GM18868 (cell line): ENCODE results near the gene RRH.
A peak's percentile ranks its signal among the peaks of the same experiment; 100 is the strongest.
"Not testable (repeated sequence)": the region's sequence is repeated elsewhere in the genome, so short reads cannot be mapped to it uniquely, and the experiment has no call there.

Experiments used
- ATAC-seq: cut with Tn5 transposase; IDR thresholded peaks from one replicate; pipeline ENCODE4 v1.9.1; 2021; ENCODE audit warnings: mild to moderate bottlenecking, moderate library complexity; ENCODE audit not compliant: unreplicated experiment

The RRH gene

DNA sequence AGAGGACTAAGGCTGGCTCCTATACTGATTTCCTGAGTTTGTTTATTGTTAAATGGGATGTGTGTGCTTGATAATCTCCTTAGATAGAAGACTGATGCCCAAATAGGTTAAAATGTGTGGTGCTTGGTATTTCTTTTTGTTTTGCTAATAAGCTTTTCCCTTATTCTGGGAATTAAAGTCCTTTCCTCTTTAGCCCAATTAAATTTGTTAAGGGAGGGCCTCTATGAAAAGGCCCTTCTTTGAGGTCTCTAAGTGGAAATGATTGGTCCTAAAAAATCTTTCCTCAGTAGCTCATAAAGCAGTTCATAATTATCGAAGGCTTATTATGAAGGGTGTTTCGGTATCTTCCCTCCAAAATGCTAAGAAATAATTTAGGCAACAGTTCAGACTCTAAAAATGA, at the start of gene RRH:
RRH (plus strand) TSS at position 301 of the 400 bp plus-strand sequence; CDS start at position 357, 56 bp downstream.
- no peak for ATAC-seq

GRCh38 chr4:109782092-109782491, 45.7 kb upstream of the RRH start:
- ATAC-seq: not testable (repeated sequence)

DNA sequence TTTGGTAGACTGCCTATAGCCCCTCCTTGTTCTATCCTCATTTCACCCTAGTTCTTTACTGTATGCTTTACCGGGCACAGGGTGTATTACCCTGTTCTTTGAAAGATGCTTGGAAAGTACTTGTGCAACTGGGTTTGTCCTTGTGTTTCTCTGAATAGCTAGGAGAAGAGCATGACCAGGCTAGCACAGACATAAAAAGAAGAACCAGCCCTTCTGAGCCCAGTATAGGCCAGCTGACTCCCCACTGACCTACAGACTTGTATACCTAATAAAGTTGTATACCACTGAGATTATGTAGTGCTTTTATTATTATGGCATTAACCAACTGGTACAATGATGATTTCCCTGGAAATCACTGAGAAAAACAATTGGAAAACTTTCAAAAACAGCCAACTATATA, 40.9 kb upstream of the RRH start:
- no peak for ATAC-seq

DNA sequence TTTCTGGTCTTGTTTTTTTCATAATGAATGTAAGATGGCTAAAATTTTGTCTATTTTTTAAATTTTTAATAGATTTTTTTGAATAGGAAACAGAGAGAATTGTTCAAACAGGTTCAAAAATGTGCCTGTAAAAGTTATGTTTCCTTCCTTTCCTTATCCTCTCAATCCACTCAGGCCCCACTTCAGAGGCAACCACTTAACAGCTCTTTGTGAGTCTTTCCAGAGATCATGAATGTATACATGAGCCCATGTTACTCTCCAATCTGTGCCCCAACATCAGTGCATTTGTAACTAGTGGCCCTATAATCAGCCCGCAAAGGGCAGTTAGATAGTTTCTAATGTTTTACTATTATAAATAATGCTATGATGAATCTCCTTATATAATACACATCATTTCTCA, 40.0 kb upstream of the RRH start:
- no peak for ATAC-seq

GRCh38 chr4:109795059-109795458, 32.7 kb upstream of the RRH start:
- no peak for ATAC-seq

GRCh38 chr4:109798866-109799265, 28.9 kb upstream of the RRH start:
- no peak for ATAC-seq

GRCh38 chr4:109801099-109801789, 26.5 kb upstream of the RRH start:
- no peak for ATAC-seq

GRCh38 chr4:109801895-109802319, 25.9 kb upstream of the RRH start, which contains the start of gene CFI:
CFI (minus strand) TSS chr4:109801999; CDS start chr4:109801971, 28 bp downstream.
- ATAC-seq: no peak

DNA sequence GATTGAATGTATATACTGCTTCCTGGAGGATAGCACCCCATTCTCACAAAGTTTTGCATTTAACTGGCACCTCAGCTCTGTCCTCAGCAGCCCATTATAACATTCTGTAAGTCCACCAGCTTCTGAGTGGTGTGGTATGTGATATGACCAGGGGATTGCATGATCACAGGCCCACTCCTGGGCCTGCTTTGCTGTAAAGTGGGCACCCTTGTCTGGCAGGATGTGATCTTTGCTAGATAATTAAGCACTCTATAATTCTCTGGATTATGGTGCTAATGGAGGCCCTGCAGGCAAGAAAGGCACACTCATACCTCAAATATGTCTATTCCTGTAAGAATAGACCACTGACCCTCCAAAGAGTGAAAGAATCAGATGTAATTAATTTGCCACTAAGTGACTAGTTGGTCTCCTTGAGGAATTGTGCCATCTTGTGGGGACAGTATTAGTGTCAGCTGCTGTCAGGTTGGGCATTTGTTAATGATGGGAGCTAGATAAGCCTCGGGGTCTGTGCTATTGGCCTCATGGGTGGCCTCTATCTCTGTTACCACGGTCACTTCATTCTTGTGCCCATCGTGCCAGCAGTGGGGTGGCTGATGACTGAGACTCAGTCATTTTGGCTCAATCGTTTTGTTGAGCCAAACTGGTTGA, 23.7 kb upstream of the RRH start:
- peak; percentile 86 for ATAC-seq

DNA sequence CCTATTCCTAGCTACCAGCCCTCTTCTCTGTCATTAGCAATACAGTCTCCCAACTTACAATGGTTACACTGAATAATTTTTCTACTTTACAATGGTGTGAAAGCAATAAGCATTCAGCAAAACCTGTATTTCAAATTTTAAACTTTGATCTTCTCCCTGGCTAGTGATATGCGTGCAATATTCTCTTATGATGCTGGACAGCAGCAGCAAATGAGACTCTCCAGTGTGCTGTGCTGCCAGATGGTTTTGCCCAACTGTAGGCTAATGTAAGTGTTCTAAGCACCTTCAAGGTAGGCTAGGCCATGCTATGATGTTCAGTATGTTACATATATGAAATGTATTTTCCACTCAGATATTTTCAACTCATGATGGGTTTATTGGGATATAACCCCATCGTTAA, 18.1 kb upstream of the RRH start:
- ATAC-seq: no peak

DNA sequence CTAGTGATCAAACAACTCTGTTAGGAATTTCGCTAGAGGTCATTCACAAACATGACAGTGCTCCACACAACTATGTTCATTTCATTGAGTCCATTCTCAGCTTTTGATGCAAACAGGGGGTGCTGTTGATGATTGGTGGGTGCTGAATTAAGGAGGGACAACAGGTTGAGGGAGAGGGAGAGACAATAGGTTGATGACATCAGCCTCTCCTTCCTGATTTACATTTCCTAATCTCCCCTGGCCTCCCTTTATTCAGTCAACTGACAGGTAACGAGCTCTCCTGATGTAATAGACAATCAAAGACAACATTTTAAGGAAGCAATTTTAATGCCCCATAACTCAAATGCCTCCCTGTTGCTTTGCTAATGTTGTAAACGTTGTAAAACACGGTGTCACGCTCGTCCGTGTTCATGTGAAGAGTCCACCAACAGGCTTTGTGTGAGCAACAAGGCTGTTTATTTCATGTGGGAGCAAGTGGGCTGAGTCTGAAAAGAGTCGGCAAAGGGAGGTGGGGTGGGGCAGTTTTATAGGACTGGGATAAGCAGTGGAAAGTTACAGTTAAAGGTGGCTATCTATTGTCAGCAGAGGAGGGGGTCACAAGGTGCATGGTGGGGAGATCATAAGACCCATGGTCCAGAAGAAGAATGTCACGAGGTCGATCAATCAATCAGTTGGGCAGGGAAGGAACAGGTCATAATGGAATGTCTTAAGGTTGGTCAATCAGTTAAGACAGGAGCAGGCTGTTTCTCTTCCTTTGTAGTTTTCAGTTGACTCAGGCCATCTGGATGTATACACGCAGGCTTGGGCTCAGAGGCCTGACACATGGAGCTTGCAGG, 17.0 kb upstream of the RRH start:
- no peak for ATAC-seq

DNA sequence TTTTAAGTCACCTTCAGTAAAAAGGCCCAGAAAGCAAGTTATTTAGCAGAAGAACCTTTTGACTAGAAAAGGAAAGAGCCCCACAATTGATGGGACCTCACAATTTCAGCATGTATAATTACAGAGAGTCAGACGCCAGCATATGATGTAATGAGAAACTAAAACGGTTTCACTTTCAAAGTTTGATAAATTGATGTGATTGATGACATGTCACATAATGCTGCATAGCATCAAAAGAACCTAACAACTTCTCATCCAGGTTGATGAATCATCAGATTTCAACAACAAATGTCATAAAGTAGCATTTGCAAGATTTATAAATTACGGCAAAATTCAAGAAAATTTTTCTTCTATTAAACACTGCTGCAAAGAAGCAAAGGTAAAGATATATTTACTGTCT, 16.1 kb upstream of the RRH start:
- ATAC-seq: no peak

GRCh38 chr4:109815151-109816081, 12.4 kb upstream of the RRH start, which contains the start of gene GAR1:
GAR1 (plus strand) TSS chr4:109815762; CDS start chr4:109816165, 403 bp downstream.
- ATAC-seq: peak; percentile 99

GRCh38 chr4:109816082-109816442, 11.7 kb upstream of the RRH start:
- ATAC-seq: no peak

DNA sequence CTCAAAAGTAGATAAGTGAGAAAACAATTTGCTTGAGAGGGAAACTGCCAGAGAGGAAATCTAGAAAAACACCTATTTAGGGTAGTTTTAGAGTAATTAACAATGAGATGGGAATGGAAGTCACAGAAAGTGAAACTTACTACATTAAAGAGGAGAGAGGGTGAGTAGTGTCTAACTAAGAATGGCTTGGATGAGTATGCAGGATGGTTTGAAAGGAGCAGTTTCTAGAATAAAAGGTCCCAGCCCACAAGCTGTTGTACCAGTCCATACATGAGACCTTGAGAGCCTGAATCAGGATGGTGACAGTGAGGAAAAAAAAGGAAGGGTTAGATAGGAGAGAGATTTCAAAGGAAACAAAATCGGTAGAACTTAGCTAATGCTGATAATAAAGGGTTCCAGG, 10.9 kb upstream of the RRH start:
- ATAC-seq: no peak

GRCh38 chr4:109818268-109818667, 9.5 kb upstream of the RRH start:
- ATAC-seq: no peak

DNA sequence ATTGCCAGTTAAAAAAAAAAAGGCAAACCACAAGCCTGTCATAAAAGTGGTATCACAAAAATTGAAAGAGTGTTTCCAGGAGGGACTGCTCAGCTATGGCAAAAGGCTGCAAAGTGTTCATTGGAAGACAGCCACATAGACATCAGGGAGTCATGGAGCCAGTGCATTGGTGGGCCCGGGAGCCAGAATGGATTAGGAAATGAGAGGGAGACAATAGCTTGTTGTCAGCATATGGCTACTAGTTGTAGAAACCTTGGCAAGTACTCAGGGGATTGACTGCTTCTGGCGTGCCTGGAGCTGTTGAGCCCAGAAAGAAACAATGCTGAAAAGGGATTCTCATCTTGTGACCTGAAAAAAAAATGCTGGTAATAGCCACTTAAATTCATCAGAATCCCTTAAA, 7.2 kb upstream of the RRH start:
- ATAC-seq: no peak

DNA sequence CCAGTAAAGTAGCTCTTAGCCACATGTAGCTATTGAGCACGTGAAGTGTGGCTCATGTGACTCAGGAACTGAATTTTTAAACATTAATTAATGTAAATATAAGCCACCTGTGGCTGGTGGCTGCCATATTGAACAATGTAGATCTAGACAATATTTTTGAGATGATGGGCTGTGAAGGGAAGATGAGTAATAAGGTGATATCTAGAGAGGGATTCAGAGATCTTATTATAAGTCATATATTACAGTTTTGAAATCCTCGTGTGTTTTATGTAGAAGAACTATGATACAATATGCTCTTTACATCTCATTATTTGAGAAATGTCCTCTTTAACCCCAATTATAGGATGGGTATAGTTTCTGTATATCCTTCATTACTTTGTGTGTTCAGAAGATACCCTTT, 6.6 kb upstream of the RRH start:
- no peak for ATAC-seq

DNA sequence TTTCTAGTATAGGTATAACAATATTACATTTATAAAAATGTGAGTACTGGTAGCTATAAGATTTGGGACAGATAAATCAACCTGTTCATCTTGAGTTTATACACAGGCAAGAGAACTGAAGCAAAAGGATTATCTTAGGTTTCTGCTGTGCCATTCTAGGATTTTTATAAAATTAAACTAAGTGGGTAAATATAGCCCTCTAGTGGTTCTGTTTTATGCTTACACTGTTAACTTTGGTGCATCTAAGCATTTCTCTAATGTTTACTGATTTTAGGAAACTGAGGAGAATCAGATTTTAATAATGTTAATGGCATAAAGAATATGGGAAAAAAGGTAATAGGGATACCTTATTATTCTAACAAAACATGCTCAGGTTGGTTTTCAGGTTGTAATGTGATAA, 1.1 kb upstream of the RRH start:
- ATAC-seq: peak; percentile 89

DNA sequence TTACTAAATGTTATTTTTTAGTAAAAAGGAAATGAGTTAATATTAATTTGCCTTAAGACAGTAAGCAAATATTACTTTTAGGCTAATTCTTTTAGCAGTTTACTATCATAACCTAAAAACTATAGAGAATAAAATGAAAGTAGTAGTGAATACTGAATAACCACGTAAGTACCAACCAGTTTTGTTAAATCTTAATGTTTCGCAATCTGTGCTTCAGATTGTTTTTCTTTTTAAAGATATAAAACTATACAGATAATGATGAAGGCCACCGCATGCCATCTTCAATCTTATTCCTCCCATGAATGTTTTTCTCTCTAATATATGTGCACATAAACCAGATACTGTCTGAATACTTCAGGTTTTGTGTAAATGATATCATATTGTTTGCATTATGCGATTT, 6.0 kb downstream of the RRH start:
- no peak for ATAC-seq

GRCh38 chr4:109836985-109837384, 9.2 kb downstream of the RRH start:
- no peak for ATAC-seq
